Measurements from ENCODE around the gene PARD6G. TPM values are rescaled to one million over a fixed set of nuclear protein-coding genes. Genes with fewer than 3 reads are reported as not detected.

PARD6G gene
- total RNA-seq, 4 donors from 2014 or later, result 2.5 to 6.6 (median 3.6) TPM

- Histone ChIP-seq H3K36me3 (no peaks in the 10 kb centered on the region), H3K27me3 (no peaks in the 10 kb centered on the region), H3K27ac (no peak overlapping the region), H3K4me1 (no peaks in the 10 kb centered on the region), H3K4me3 (no peak overlapping the region), H3K9me3 (no peaks in the 10 kb centered on the region)
- TF ChIP-seq POLR2A (IDR thresholded peaks at IDR 0.05) (no peak), CTCF (IDR thresholded peaks at IDR 0.05) (no peak)
- DNase-seq, result no peak
These were observed 34.1 kb downstream of the PARD6G start for GRCh38 chr18:80213182-80213581.

- Histone ChIP-seq H3K36me3 (no peaks in the 10 kb centered on the region), H3K27ac (no peak overlapping the region), H3K4me3 (no peak overlapping the region), H3K27me3 (no peaks in the 10 kb centered on the region), H3K9me3 (no peaks in the 10 kb centered on the region), H3K4me1 (no peaks in the 10 kb centered on the region)
- no peak for TF ChIP-seq POLR2A (IDR thresholded peaks at IDR 0.05)
- no peak for DNase-seq
These were observed 36.8 kb downstream of the PARD6G start for GRCh38 chr18:80210312-80211083.

GRCh38 chr18:80208620-80209019 is 38.7 kb downstream of the PARD6G start:
- Histone ChIP-seq H3K36me3 (no peaks in the 10 kb centered on the region), H3K9me3 (no peaks in the 10 kb centered on the region), H3K27me3 (no peaks in the 10 kb centered on the region), H3K4me1 (no peaks in the 10 kb centered on the region), H3K27ac (no peak overlapping the region), H3K4me3 (no peak overlapping the region)
- no peak for DNase-seq
- TF ChIP-seq CTCF (IDR thresholded peaks at IDR 0.05) (no peak), POLR2A (IDR thresholded peaks at IDR 0.05) (no peak)

- Histone ChIP-seq H3K36me3 (no peaks in the 10 kb centered on the region), H3K4me1 (no peaks in the 10 kb centered on the region), H3K9me3 (no peaks in the 10 kb centered on the region), H3K27me3 (no peaks in the 10 kb centered on the region), H3K4me3 (no peak overlapping the region), H3K27ac (no peak overlapping the region)
- DNase-seq, result no peak
- TF ChIP-seq CTCF (IDR thresholded peaks at IDR 0.05) (no peak), POLR2A (IDR thresholded peaks at IDR 0.05) (no peak)
These were observed 42.0 kb downstream of the PARD6G start for GRCh38 chr18:80205294-80205693.

GRCh38 chr18:80204142-80204541 is 43.2 kb downstream of the PARD6G start:
- Histone ChIP-seq H3K9me3 (no peaks in the 10 kb centered on the region), H3K4me3 (no peak overlapping the region), H3K36me3 (no peaks in the 10 kb centered on the region), H3K27ac (no peak overlapping the region), H3K27me3 (no peaks in the 10 kb centered on the region), H3K4me1 (no peaks in the 10 kb centered on the region)
- no peak for TF ChIP-seq POLR2A (IDR thresholded peaks at IDR 0.05)
- no peak for TF ChIP-seq CTCF (IDR thresholded peaks at IDR 0.05)
- no peak for DNase-seq

- Histone ChIP-seq H3K4me3 (no peak overlapping the region), H3K27me3 (no peaks in the 10 kb centered on the region), H3K9me3 (no peaks in the 10 kb centered on the region), H3K4me1 (no peaks in the 10 kb centered on the region), H3K36me3 (no peaks in the 10 kb centered on the region), H3K27ac (no peak overlapping the region)
- TF ChIP-seq CTCF (IDR thresholded peaks at IDR 0.05), result no peak
- no peak for DNase-seq
These were observed 44.1 kb downstream of the PARD6G start for GRCh38 chr18:80203249-80203648.
